Measurements from ENCODE around the gene SOSTDC1.
"Not testable (repeated sequence)": the region's sequence is repeated elsewhere in the genome, so short reads cannot be mapped to it uniquely, and the experiment has no call there.

Gene SOSTDC1

GRCh38 chr7:16465469-16466361 is at the start of gene SOSTDC1:
SOSTDC1 (minus strand) TSS chr7:16465738; CDS start chr7:16465668, 70 bp downstream.
- H3K4me3 ChIP-seq (ENCODE audit: low read depth, low read length), result no peak within 1 kb of the TSS
- TF ChIP-seq CTCF (IDR thresholded peaks at IDR 0.05; ENCODE audit: insufficient read depth, low read depth, low read length, missing control alignments), result no peak
- DNase-seq (ENCODE audit: low read depth), result no peak

GRCh38 chr7:16514729-16515128 is 49.2 kb upstream of the SOSTDC1 start:
- TF ChIP-seq CTCF (IDR thresholded peaks at IDR 0.05; ENCODE audit: insufficient read depth, low read depth, low read length, missing control alignments), result no peak
- DNase-seq (ENCODE audit: low read depth), result no peak
- H3K4me3 ChIP-seq (ENCODE audit: low read depth, low read length), result no peak overlapping the region

- no peak for DNase-seq (ENCODE audit: low read depth)
- no peak for TF ChIP-seq CTCF (IDR thresholded peaks at IDR 0.05; ENCODE audit: insufficient read depth, low read depth, low read length, missing control alignments)
- H3K4me3 ChIP-seq (ENCODE audit: low read depth, low read length), result no peak overlapping the region
Measured at GRCh38 chr7:16514271-16514670, 48.7 kb upstream of the SOSTDC1 start.

GRCh38 chr7:16512097-16512496 is 46.6 kb upstream of the SOSTDC1 start:
- TF ChIP-seq CTCF (IDR thresholded peaks at IDR 0.05; ENCODE audit: insufficient read depth, low read depth, low read length, missing control alignments), result no peak
- H3K4me3 ChIP-seq (ENCODE audit: low read depth, low read length), result no peak overlapping the region
- DNase-seq (ENCODE audit: low read depth), result no peak

- no peak for TF ChIP-seq CTCF (IDR thresholded peaks at IDR 0.05; ENCODE audit: insufficient read depth, low read depth, low read length, missing control alignments)
- DNase-seq (ENCODE audit: low read depth), result no peak
- no peak overlapping the region for H3K4me3 ChIP-seq (ENCODE audit: low read depth, low read length)
Measured at GRCh38 chr7:16511314-16511713, 45.8 kb upstream of the SOSTDC1 start.

GRCh38 chr7:16509829-16510228 is 44.3 kb upstream of the SOSTDC1 start:
- no peak for DNase-seq (ENCODE audit: low read depth)

GRCh38 chr7:16506422-16506821 is 40.9 kb upstream of the SOSTDC1 start:
- not testable (repeated sequence) for H3K4me3 ChIP-seq (ENCODE audit: low read depth, low read length); DNase-seq (ENCODE audit: low read depth)

More at GRCh38 chr7:16509829-16510228, 44.3 kb upstream of the SOSTDC1 start:
- no peak for TF ChIP-seq CTCF (IDR thresholded peaks at IDR 0.05; ENCODE audit: insufficient read depth, low read depth, low read length, missing control alignments)
- H3K4me3 ChIP-seq (ENCODE audit: low read depth, low read length), result no peak overlapping the region
